A549 (cell line): Measurements from ENCODE around the gene MCTP1. TPM values are rescaled to one million over a fixed set of nuclear protein-coding genes. Genes with fewer than 3 reads are reported as not detected.
"Not testable (repeated sequence)": the region's sequence is repeated elsewhere in the genome, so short reads cannot be mapped to it uniquely, and the experiment has no call there.

Experiments
- ATAC-seq, 2 experiments: fragments of 200-7000 bp in 1 of 2; fragments of >200 bp in 1 of 2; cut with Nextera tagmentation in 1 of 2; cut with Tn5 transposase in 1 of 2; 3 replicates each; pipeline versions ENCODE4 v1.8.0 to v1.9.1; 2018 to 2020; ENCODE audit warnings: mild to moderate bottlenecking in 1 of 2, moderate library complexity in 1 of 2
- CTCF ChIA-PET: fragments of 300-600 bp; sonication (Branson Sonifier 250); formaldehyde crosslinking; extraction: SDS; loops from one replicate; lab custom pipeline; 2021; ENCODE audit warnings: antibody characterized with exemption, inconsistent platforms; lab: Yijun Ruan, JAX
- POLR2A ChIA-PET: fragments of 350-600 bp; formaldehyde crosslinking; extraction: SDS; loops from one replicate; lab custom pipeline; 2021; ENCODE audit warnings: antibody characterized with exemption, inconsistent platforms; lab: Yijun Ruan, JAX
- DNase-seq, 2 experiments: peaks; one replicate each; pipeline versions ENCODE4 v3.0.0 to v3.0.0-alpha.2; 2011 to 2016; ENCODE audit warnings: low read depth in 1 of 2, low spot score in 1 of 2
- FAIRE-seq: peaks from 2 replicates; lab custom pipeline; 2011; peaks lifted over from hg19 to GRCh38; lab: Jason Lieb, UNC
- H3K27ac ChIP-seq, 2 experiments: fragments of >200 bp; sonication (Bioruptor Twin); formaldehyde crosslinking; 3 replicates each; pipeline ENCODE4 v1.5.1; 2016 to 2017
- H3K4me1 ChIP-seq: fragments of >200 bp; sonication (Bioruptor Twin); formaldehyde crosslinking; 3 replicates; pipeline ENCODE4 v1.6.1; 2016
- H3K4me2 ChIP-seq: fragments of >200 bp; sonication (Bioruptor Twin); formaldehyde crosslinking; 3 replicates; pipeline ENCODE4 v1.6.1; 2016
- H3K4me3 ChIP-seq: fragments of >200 bp; sonication (Bioruptor Twin); formaldehyde crosslinking; 3 replicates; pipeline ENCODE4 v1.5.1; 2016
- H3K9me3 ChIP-seq: fragments of >200 bp; sonication (Bioruptor Twin); formaldehyde crosslinking; 3 replicates; pipeline ENCODE4 v1.6.1; 2016
- ATOH8 ChIP-seq: fragments of 250-450 bp; sonication (Bioruptor Pico); IDR thresholded peaks from 2 replicates; pipeline ENCODE4 v1.5.0; 2020; ENCODE audit warnings: low read depth, mild to moderate bottlenecking, moderate library complexity
- BHLHE40 ChIP-seq: IDR thresholded peaks from 2 replicates; pipeline ENCODE4 v1.6.1; 2012; ENCODE audit warnings: low read depth, low read length, inconsistent platforms
- CBX2 ChIP-seq: fragments of 200-600 bp; sonication (generic); IDR thresholded peaks from 2 replicates; pipeline ENCODE4 v1.6.1; 2016; ENCODE audit warnings: low read depth, mild to moderate bottlenecking, borderline replicate concordance
- CBX8 ChIP-seq: fragments of 200-600 bp; sonication (generic); IDR thresholded peaks from 2 replicates; pipeline ENCODE4 v1.6.1; 2016
- E2F6 ChIP-seq: IDR thresholded peaks from 2 replicates; pipeline ENCODE4 v1.6.1; 2012; ENCODE audit warnings: low read depth, borderline replicate concordance
- EHMT2 ChIP-seq: fragments of 200-600 bp; sonication (generic); IDR thresholded peaks from 2 replicates; pipeline ENCODE4 v1.6.1; 2016; ENCODE audit warnings: antibody characterized with exemption, low read depth, mild to moderate bottlenecking, moderate library complexity
- ELK1 ChIP-seq: fragments of 150-350 bp; IDR thresholded peaks from 2 replicates; pipeline ENCODE4 v1.6.1; 2014; ENCODE audit warnings: low read depth, mild to moderate bottlenecking, low read length
- FOSB ChIP-seq: fragments of 250-450 bp; sonication (Bioruptor Pico); IDR thresholded peaks from 2 replicates; pipeline ENCODE4 v1.5.0; 2020; ENCODE audit warnings: mild to moderate bottlenecking, moderate library complexity
- FOSL2 ChIP-seq, 2 experiments: fragments of 450-650 bp in 1 of 2; fragments of >200 bp in 1 of 2; sonication (Bioruptor Twin) in 1 of 2; formaldehyde crosslinking; IDR thresholded peaks; 2 replicates each; pipeline versions ENCODE4 v1.5.0 to v1.6.1; 2016 to 2020; ENCODE audit warnings: mild to moderate bottlenecking in 1 of 2, moderate library complexity in 1 of 2
- HDAC2 ChIP-seq: fragments of 200-600 bp; sonication (generic); IDR thresholded peaks from 2 replicates; pipeline ENCODE4 v1.6.1; 2016
- HOXA7 ChIP-seq: fragments of 250-450 bp; sonication (Bioruptor Pico); IDR thresholded peaks from 2 replicates; pipeline ENCODE4 v1.5.0; 2020; ENCODE audit warnings: mild to moderate bottlenecking, moderate library complexity
- MAZ ChIP-seq: fragments of 150-350 bp; IDR thresholded peaks from 2 replicates; pipeline ENCODE4 v1.6.1; 2014; ENCODE audit warnings: antibody characterized with exemption, low read depth, low read length, borderline replicate concordance
- MYC ChIP-seq: IDR thresholded peaks from 2 replicates; pipeline ENCODE4 v1.6.1; 2012; ENCODE audit warnings: mild to moderate bottlenecking, inconsistent platforms, low read length, improper control_type of control experiment, borderline replicate concordance
- NFE2L2 ChIP-seq: fragments of 150-350 bp; conservative IDR thresholded peaks from 2 replicates; pipeline ENCODE4 v1.6.1; 2014; ENCODE audit warnings: low read length
- NPAS2 ChIP-seq: fragments of 250-450 bp; sonication (Bioruptor Pico); IDR thresholded peaks from 2 replicates; pipeline ENCODE4 v1.8.0; 2022; ENCODE audit warnings: mild to moderate bottlenecking, moderate library complexity, borderline replicate concordance
- RAD21 ChIP-seq, 2 experiments: fragments of >200 bp in 1 of 2; sonication (Bioruptor Twin) in 1 of 2; formaldehyde crosslinking in 1 of 2; IDR thresholded peaks in 1 of 2; conservative IDR thresholded peaks in 1 of 2; 2 replicates in 1 of 2; 3 replicates in 1 of 2; pipeline ENCODE4 v1.6.1; 2012 to 2018; ENCODE audit warnings: inconsistent platforms in 1 of 2
- REST ChIP-seq: fragments of 200-600 bp; sonication (generic); IDR thresholded peaks from 2 replicates; pipeline ENCODE4 v1.6.1; 2016; ENCODE audit warnings: antibody characterized with exemption, mild to moderate bottlenecking, moderate library complexity
- RFX5 ChIP-seq: fragments of 450-650 bp; IDR thresholded peaks from 2 replicates; pipeline ENCODE4 v1.7.1; 2014; ENCODE audit warnings: antibody characterized with exemption, mild to moderate bottlenecking, moderate library complexity
- SREBF2 ChIP-seq: fragments of 450-650 bp; IDR thresholded peaks from 2 replicates; pipeline ENCODE4 v1.6.1; 2014; ENCODE audit warnings: mild to moderate bottlenecking, moderate library complexity
- TP53 ChIP-seq: fragments of 250-450 bp; sonication (Bioruptor Pico); IDR thresholded peaks from 2 replicates; pipeline ENCODE4 v1.5.0; 2021; ENCODE audit warnings: mild to moderate bottlenecking, moderate library complexity
- USF2 ChIP-seq: fragments of 450-650 bp; IDR thresholded peaks from 2 replicates; pipeline ENCODE4 v1.6.1; 2014; ENCODE audit warnings: antibody characterized with exemption
- WGBS: methylation state at CpG from one replicate; pipeline ENCODE4 v1.1.6; 2017; ENCODE audit errors: missing lambda C conversion rate; 5-methylcytosine and 5-hydroxymethylcytosine counted together
- polyA plus RNA-seq, 4 experiments: library from polyadenylated mRNA; depleted of rRNA in 3 of 4; stranded (reverse); fragments of >200 nt; fragmentation: RNase III in 1 of 4; extraction: RNeasy Plus Mini Kit Qiagen cat#74134 plus additional on column Dnase treatment in 1 of 4; gene quantifications; 2 replicates in 3 of 4; 3 replicates in 1 of 4; pipeline ENCODE4 v1.2.3, GENCODE V29; 2011 to 2017

MCTP1 gene
- polyA plus RNA-seq, 2 of the 4 experiments (the other 2 are of a cell fraction): 5.4 to 6.9 TPM

GRCh38 chr5:94968507-94969095, 316.3 kb downstream of the MCTP1 start (continued):
- TF ChIP-seq E2F6 (no peak), BHLHE40 (no peak)

- TF ChIP-seq MYC (no peak), TP53 (CRISPR knock-in tag) (no peak), RAD21 (conservative IDR thresholded peaks at IDR 0.05 in 1 of 2, IDR thresholded peaks at IDR 0.05 in 1 of 2) (no peak), RFX5 (no peak), FOSL2 (IDR thresholded peaks at IDR 0.05) (no peak), FOSL2 (CRISPR knock-in tag; IDR thresholded peaks at IDR 0.05) (no peak), HDAC2 (no peak), ELK1 (no peak), NFE2L2 (no peak), NPAS2 (CRISPR knock-in tag) (no peak), EHMT2 (no peak), REST (no peak), FOSB (CRISPR knock-in tag) (no peak), HOXA7 (CRISPR knock-in tag) (no peak), CBX8 (no peak), USF2 (no peak), ATOH8 (CRISPR knock-in tag) (no peak), SREBF2 (no peak), E2F6 (no peak), CBX2 (no peak), MAZ (no peak)
- CTCF ChIA-PET: interaction anchor here (0.9 to 5.7 kb wide), 9 partner anchors 10 to 324 kb away, joined by 3 to 68 read pairs (median 3); no protein-coding TSS in a partner anchor
- FAIRE-seq: no peak
- ATAC-seq: no peak
- H3K4me3 ChIP-seq: no peak overlapping the region
- POLR2A ChIA-PET: no interaction called here
- no peak overlapping the region for H3K27ac ChIP-seq
- no peaks in the 10 kb centered on the region for H3K4me1 ChIP-seq
- H3K4me2 ChIP-seq: no peak overlapping the region
- H3K9me3 ChIP-seq: no peaks in the 10 kb centered on the region
- DNase-seq: no peak
- 60% methylated on average over 6 of the region's 6 CpGs for WGBS
These were observed 317.4 kb downstream of the MCTP1 start for GRCh38 chr5:94967525-94967924.

- H3K9me3 ChIP-seq, CTCF ChIA-PET, ATAC-seq, H3K27ac ChIP-seq, H3K4me2 ChIP-seq, H3K4me3 ChIP-seq, H3K4me1 ChIP-seq, DNase-seq, POLR2A ChIA-PET, FAIRE-seq: not testable (repeated sequence)
- 37% methylated on average over 2 of the region's 2 CpGs for WGBS
These were observed 325.6 kb downstream of the MCTP1 start for GRCh38 chr5:94959279-94959678.
